ENCODE results near the gene ZNF521. TPM values are rescaled to one million over a fixed set of nuclear protein-coding genes. Genes with fewer than 3 reads are reported as not detected.

The ZNF521 gene
- total RNA-seq, 1 experiment from 2014 or later, result not detected

DNA sequence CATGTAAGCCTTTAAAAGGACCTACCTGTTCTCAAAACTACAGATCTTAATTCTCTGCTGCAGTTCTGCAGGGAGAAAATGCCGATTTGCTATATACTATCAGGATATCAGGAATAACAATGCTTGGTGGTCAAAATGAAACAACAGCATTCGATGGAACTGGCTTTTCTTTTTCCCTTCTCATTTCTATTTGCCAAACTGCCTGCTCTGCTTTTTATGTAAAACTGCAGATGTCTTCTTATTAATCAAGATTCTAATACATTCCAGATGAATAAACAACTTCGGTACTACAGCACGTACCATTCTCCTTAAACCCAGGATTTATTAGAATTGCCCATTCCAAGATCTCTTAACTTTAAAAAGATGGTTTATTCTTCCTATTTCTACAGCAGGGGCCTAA lies 100.9 kb downstream of the ZNF521 start:
- ChIA-PET POLR2A (ENCODE audit: low non-redundant PET) (no interaction called here), CTCF (no interaction called here)
- Histone ChIP-seq H3K4me1 (ENCODE audit: insufficient read depth, low read length, poor library complexity, severe bottlenecking) (no peaks in the 10 kb centered on the region), H3K4me3 (ENCODE audit: low read depth, low read length, poor library complexity, severe bottlenecking) (no peak overlapping the region), H3K36me3 (ENCODE audit: insufficient read depth, low read length, poor library complexity, severe bottlenecking) (no peaks in the 10 kb centered on the region), H3K27me3 (replicated peaks; ENCODE audit: insufficient read depth, low read depth, low read length, poor library complexity) (peaks cover 3% of the 10 kb centered on the region), H3K9me3 (ENCODE audit: low read depth, low read length, poor library complexity, severe bottlenecking) (no peaks in the 10 kb centered on the region), H3K27ac (ENCODE audit: low read depth, low read length, poor library complexity, severe bottlenecking) (no peak overlapping the region)
- intact Hi-C loops (cut with micrococcal nuclease; ENCODE audit: unreplicated experiment), result loop anchor here (2.0 kb wide), 1 partner anchor 28 kb away; no protein-coding TSS in a partner anchor
- BruUV-seq (replicated peaks), result no TSS peak
- DNase-seq (ENCODE audit: low spot score), result no peak
- TF ChIP-seq, protein P1, sequence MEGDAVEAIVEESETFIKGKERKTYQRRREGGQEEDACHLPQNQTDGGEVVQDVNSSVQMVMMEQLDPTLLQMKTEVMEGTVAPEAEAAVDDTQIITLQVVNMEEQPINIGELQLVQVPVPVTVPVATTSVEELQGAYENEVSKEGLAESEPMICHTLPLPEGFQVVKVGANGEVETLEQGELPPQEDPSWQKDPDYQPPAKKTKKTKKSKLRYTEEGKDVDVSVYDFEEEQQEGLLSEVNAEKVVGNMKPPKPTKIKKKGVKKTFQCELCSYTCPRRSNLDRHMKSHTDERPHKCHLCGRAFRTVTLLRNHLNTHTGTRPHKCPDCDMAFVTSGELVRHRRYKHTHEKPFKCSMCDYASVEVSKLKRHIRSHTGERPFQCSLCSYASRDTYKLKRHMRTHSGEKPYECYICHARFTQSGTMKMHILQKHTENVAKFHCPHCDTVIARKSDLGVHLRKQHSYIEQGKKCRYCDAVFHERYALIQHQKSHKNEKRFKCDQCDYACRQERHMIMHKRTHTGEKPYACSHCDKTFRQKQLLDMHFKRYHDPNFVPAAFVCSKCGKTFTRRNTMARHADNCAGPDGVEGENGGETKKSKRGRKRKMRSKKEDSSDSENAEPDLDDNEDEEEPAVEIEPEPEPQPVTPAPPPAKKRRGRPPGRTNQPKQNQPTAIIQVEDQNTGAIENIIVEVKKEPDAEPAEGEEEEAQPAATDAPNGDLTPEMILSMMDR (conservative IDR thresholded peaks at IDR 0.05; ENCODE audit: low read depth, low read length), result no peak
- TF ChIP-seq EZH2 (IDR thresholded peaks at IDR 0.05; ENCODE audit: borderline replicate concordance, low read depth, low read length, poor library complexity, severe bottlenecking), result no peak

DNA sequence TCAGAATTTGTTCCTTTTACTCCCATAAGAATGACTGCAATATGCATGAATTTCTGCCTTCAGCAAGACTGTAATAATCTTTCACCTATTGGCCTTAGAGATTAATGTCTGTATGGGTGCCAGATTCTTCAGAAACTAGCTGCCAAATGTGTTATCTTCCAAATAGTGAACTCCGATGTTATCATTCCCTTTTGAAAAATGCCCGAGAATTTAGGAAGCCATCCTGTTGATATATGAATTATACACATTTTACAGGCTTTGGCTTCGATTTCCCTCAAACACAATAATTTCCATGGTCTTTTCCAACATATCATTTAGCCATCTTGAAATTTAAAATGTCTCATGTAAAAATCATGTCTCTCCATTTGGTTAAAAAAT lies 101.5 kb downstream of the ZNF521 start:
- Histone ChIP-seq H3K36me3 (ENCODE audit: insufficient read depth, low read length, poor library complexity, severe bottlenecking) (no peaks in the 10 kb centered on the region), H3K4me1 (ENCODE audit: insufficient read depth, low read length, poor library complexity, severe bottlenecking) (no peaks in the 10 kb centered on the region), H3K27ac (ENCODE audit: low read depth, low read length, poor library complexity, severe bottlenecking) (no peak overlapping the region), H3K9me3 (ENCODE audit: low read depth, low read length, poor library complexity, severe bottlenecking) (no peaks in the 10 kb centered on the region), H3K27me3 (replicated peaks; ENCODE audit: insufficient read depth, low read depth, low read length, poor library complexity) (peaks cover 3% of the 10 kb centered on the region), H3K4me3 (ENCODE audit: low read depth, low read length, poor library complexity, severe bottlenecking) (no peak overlapping the region)
- DNase-seq (ENCODE audit: low spot score), result no peak
- ChIA-PET POLR2A (ENCODE audit: low non-redundant PET) (no interaction called here), CTCF (no interaction called here)
- TF ChIP-seq EZH2 (IDR thresholded peaks at IDR 0.05; ENCODE audit: borderline replicate concordance, low read depth, low read length, poor library complexity, severe bottlenecking), result no peak
- TF ChIP-seq, protein P1 (conservative IDR thresholded peaks at IDR 0.05; ENCODE audit: low read depth, low read length), result no peak
- BruUV-seq (replicated peaks), result no TSS peak
- intact Hi-C loops (cut with micrococcal nuclease; ENCODE audit: unreplicated experiment), result loop anchor here (2.0 kb wide), 1 partner anchor 28 kb away; no protein-coding TSS in a partner anchor

DNA sequence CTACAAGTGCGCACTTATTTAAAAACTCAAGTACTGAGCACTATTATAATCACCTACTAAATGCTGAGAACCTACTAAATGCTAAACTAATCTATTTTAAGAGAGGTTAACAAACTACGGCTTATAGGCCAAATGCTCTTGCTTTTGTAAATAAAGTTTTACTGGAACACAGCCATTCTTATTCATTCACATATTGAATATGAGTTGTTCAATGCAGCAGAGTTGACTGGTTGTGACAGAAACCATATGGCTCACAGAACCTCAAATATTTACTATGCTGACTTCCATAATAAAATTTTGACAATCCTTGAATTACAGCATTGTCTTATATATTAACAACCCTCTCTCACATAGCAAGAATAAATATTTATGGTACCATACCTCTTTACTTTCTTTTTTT lies 103.2 kb downstream of the ZNF521 start:
- POLR2A ChIA-PET (ENCODE audit: low non-redundant PET), result no interaction called here
- BruUV-seq (replicated peaks), result no TSS peak
- no peaks in the 10 kb centered on the region for H3K4me1 ChIP-seq (ENCODE audit: insufficient read depth, low read length, poor library complexity, severe bottlenecking)

More for the DNA sequence above, 103.2 kb downstream of the ZNF521 start:
- no peak overlapping the region for H3K4me3 ChIP-seq (ENCODE audit: low read depth, low read length, poor library complexity, severe bottlenecking)
- H3K27me3 ChIP-seq (replicated peaks; ENCODE audit: insufficient read depth, low read depth, low read length, poor library complexity), result peaks cover 3% of the 10 kb centered on the region
- CTCF ChIA-PET, result no interaction called here
- H3K36me3 ChIP-seq (ENCODE audit: insufficient read depth, low read length, poor library complexity, severe bottlenecking), result no peaks in the 10 kb centered on the region
- H3K9me3 ChIP-seq (ENCODE audit: low read depth, low read length, poor library complexity, severe bottlenecking), result no peaks in the 10 kb centered on the region
- TF ChIP-seq, protein P1 (conservative IDR thresholded peaks at IDR 0.05; ENCODE audit: low read depth, low read length), result no peak
- no peak for TF ChIP-seq EZH2 (IDR thresholded peaks at IDR 0.05; ENCODE audit: borderline replicate concordance, low read depth, low read length, poor library complexity, severe bottlenecking)
- intact Hi-C loops (cut with micrococcal nuclease; ENCODE audit: unreplicated experiment), result no loop called here
- DNase-seq (ENCODE audit: low spot score), result no peak
- no peak overlapping the region for H3K27ac ChIP-seq (ENCODE audit: low read depth, low read length, poor library complexity, severe bottlenecking)
